Muscle layer of duodenum (tissue), 2 donors: ENCODE results near the gene STRBP.
A peak's percentile ranks its signal among the peaks of the same experiment; 100 is the strongest.

Experiments used
- H3K27ac ChIP-seq: one replicate; pipeline ENCODE4 v1.7.0; 2013; ENCODE audit warnings: mild to moderate bottlenecking, low read length
- H3K27me3 ChIP-seq: one replicate; pipeline ENCODE4 v1.7.0; 2013; ENCODE audit warnings: low read depth, mild to moderate bottlenecking, control low read depth, low read length
- H3K36me3 ChIP-seq, 2 donors: one replicate each; pipeline ENCODE4 v1.7.0; 2013; ENCODE audit warnings: low read length in 2 of 2, control low read depth in 1 of 2, mild to moderate bottlenecking in 1 of 2; ENCODE audit not compliant: insufficient read depth in 2 of 2, control insufficient read depth in 1 of 2
- H3K4me1 ChIP-seq, 2 donors: one replicate each; pipeline ENCODE4 v1.7.0; 2013; ENCODE audit warnings: low read length in 2 of 2, mild to moderate bottlenecking in 2 of 2, control low read depth in 1 of 2, moderate library complexity in 1 of 2; ENCODE audit not compliant: insufficient read depth in 2 of 2, control insufficient read depth in 1 of 2
- H3K4me3 ChIP-seq, 2 donors: one replicate each; pipeline ENCODE4 v1.7.0; 2013; ENCODE audit warnings: low read length in 2 of 2, low read depth in 1 of 2, mild to moderate bottlenecking in 1 of 2
- H3K9me3 ChIP-seq, 2 donors: one replicate each; pipeline ENCODE4 v1.7.0; 2013; ENCODE audit warnings: low read length in 2 of 2, control low read depth in 1 of 2, mild to moderate bottlenecking in 1 of 2; ENCODE audit not compliant: control insufficient read depth in 1 of 2
- donor health status: healthy.

STRBP gene

DNA sequence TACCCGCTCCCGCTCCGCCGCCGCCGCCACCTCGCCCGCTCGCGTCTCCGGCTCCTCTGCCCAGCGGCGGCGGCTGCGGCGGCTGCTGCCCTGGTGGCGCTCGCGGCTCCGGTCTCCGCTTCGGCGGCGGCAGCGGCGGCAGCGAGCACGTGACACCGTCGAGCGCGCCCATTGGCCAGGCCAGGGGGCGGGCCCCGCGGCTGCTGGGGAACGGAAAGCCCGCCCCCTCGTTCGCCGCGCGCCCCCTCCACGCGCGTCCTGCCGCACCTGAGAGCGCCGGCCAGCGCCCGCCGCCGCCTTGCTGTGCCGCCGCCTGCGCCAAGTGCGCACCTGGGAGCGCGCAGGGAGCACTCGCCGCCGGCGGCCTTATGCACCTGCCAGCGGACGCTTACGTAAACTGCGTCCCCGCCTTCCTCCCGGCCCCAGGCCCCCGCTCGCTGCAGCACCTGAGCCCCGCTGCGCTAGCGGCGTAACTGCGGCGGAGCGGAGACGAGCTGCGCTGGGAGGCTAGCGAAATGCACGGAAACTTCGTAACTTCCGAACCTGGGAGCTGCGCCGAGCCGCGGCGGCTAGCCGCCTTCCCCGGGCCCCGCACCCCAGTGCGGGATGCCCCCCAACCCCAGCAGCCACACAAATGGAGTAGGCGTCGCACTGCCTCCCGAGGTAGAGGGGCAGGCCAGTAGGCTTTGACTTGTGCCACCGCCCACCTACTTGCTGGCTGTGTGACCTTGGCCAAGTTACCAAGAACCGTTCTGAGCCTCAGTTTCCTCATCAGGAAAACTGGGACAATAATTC, at the start of gene STRBP:
STRBP (minus strand) TSS at position 122 of the 795 bp plus-strand sequence. CDS start 84,452 bp downstream, outside the sequence.
- no peaks in the 10 kb centered on the region for H3K27me3 ChIP-seq
- H3K27ac ChIP-seq, result no peak within 1 kb of the TSS
- H3K36me3 ChIP-seq, result no peaks in the 10 kb centered on the region
- peak within 1 kb of the TSS; percentile 66 to 99 for H3K4me3 ChIP-seq
- H3K4me1 ChIP-seq, result peaks cover 3 to 14% of the 10 kb centered on the region in 2 donors
- no peaks in the 10 kb centered on the region for H3K9me3 ChIP-seq

GRCh38 chr9:123316053-123316718, 47.8 kb upstream of the STRBP start:
- H3K9me3 ChIP-seq, result no peaks in the 10 kb centered on the region
- H3K4me1 ChIP-seq, result peaks cover 0 to 14% of the 10 kb centered on the region in 2 donors
- no peak overlapping the region for H3K27ac ChIP-seq
- no peaks in the 10 kb centered on the region for H3K27me3 ChIP-seq
- no peaks in the 10 kb centered on the region for H3K36me3 ChIP-seq
- no peak overlapping the region for H3K4me3 ChIP-seq

DNA sequence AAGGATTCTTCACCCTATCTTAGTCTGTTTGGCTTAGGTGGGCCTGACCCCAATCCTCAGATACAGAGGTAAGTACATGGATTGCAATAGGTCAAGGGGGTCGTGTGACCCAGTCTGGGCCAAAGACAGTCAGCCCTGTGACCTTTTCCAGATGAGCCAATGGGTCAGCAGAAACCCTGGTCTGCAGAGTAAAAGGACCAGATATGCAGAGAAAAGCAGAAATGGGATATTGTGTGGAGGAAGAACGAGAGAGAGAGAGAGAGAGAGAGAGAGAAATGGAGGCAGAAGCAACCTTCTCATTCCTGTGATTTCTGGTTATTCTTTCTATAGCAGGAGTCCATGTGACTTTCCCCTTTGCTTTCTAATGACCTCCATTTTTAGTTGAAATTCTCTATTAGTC, 47.2 kb upstream of the STRBP start:
- Histone ChIP-seq H3K36me3 (no peaks in the 10 kb centered on the region), H3K9me3 (no peaks in the 10 kb centered on the region), H3K27me3 (no peaks in the 10 kb centered on the region), H3K4me3 (no peak overlapping the region), H3K27ac (no peak overlapping the region), H3K4me1 (peaks cover 0 to 14% of the 10 kb centered on the region in 2 donors)

GRCh38 chr9:123314617-123315016, 46.2 kb upstream of the STRBP start:
- peaks cover 0 to 13% of the 10 kb centered on the region in 2 donors for H3K4me1 ChIP-seq
- no peak overlapping the region for H3K4me3 ChIP-seq
- H3K36me3 ChIP-seq, result no peaks in the 10 kb centered on the region
- H3K27ac ChIP-seq, result no peak overlapping the region
- H3K9me3 ChIP-seq, result no peaks in the 10 kb centered on the region
- no peaks in the 10 kb centered on the region for H3K27me3 ChIP-seq

- H3K27ac ChIP-seq, result no peak overlapping the region
- H3K4me3 ChIP-seq, result no peak overlapping the region
- no peaks in the 10 kb centered on the region for H3K9me3 ChIP-seq
- no peaks in the 10 kb centered on the region for H3K27me3 ChIP-seq
- peaks cover 0 to 3% of the 10 kb centered on the region in 2 donors for H3K4me1 ChIP-seq
- no peaks in the 10 kb centered on the region for H3K36me3 ChIP-seq
Observed at GRCh38 chr9:123312306-123312877, 44.0 kb upstream of the STRBP start.

DNA sequence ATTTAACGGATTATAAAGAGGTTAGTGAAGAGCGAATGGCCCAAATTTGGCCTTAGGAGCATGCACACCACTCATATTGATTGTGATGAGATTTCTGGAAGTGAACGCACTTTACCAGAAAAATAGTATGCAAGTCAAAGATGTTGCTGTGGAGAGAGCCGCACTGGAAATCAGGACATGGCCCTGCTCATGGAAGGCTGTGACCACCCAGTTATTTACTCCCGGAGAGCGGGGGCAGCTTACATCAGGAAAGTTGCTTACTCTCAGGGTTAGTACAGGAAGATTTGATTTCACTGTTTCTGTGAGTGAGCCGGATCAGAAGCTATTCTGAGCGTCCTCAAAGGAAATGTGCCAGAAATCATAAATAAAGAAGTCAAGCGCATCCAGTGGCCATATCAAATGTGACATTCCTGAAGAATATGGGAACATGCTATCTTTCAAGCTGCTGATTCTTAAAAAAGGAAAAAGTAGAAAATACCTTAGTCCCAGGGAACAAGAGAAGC, 42.9 kb upstream of the STRBP start:
- Histone ChIP-seq H3K4me3 (no peak overlapping the region), H3K9me3 (no peaks in the 10 kb centered on the region), H3K4me1 (peaks cover 0 to 3% of the 10 kb centered on the region in 2 donors), H3K36me3 (no peaks in the 10 kb centered on the region), H3K27ac (no peak overlapping the region), H3K27me3 (no peaks in the 10 kb centered on the region)

DNA sequence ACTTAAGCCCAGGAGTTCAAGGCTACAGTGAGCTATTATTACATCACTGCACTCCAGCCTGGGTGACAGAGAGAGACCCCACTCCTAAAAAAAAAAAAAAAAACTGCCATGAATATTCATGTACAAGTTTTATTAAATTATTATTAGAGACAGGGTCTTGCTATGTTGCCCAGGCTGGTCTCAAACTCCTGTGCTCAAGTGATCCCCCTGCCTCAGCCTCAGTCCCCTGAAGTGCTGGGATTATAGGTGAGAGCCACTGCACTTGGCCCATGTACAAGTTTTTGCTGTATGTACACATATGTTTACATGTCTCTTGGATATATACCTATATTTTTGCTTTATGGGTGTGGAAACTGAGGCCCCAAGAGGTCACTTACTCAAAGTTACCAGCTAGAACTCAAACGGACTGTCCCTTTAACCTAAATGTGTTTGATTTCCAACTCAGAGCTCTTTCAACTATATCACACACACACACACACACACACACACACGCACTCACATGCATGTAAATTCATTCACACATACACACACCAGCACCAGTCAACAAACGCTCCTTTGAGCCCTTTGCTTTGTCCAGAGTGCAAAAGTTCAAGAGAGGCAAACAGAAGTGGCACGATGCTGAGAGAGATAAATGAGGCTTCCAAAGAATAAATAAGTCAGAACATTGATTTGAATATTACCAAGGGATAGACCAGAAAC, 42.3 kb upstream of the STRBP start:
- H3K27me3 ChIP-seq, result no peaks in the 10 kb centered on the region
- no peaks in the 10 kb centered on the region for H3K36me3 ChIP-seq
- H3K27ac ChIP-seq, result no peak overlapping the region
- H3K4me3 ChIP-seq, result no peak overlapping the region
- H3K9me3 ChIP-seq, result no peaks in the 10 kb centered on the region
- H3K4me1 ChIP-seq, result peaks cover 0 to 3% of the 10 kb centered on the region in 2 donors

DNA sequence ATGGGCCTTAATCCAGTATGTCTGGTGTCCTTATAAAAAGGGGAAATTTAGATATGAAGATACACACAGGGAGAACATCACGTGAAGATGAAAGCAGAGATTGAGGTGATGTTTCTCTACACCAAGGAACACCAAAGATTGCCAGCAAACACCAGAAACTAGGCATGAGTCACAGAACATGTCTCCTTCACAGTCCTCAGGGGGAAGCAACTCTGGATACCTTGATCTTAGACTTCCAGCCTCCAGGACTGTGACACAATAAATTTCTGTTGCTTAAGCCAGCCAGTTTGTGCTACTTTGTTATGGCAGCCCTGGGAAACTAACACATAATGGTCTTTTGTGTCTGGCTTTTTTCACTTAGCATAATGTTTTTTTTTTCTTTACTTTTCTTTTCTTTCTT, 41.2 kb upstream of the STRBP start:
- no peak overlapping the region for H3K27ac ChIP-seq
- no peaks in the 10 kb centered on the region for H3K9me3 ChIP-seq
- H3K36me3 ChIP-seq, result no peaks in the 10 kb centered on the region
- peaks cover 0 to 3% of the 10 kb centered on the region in 2 donors for H3K4me1 ChIP-seq
- no peak overlapping the region for H3K4me3 ChIP-seq
- H3K27me3 ChIP-seq, result no peaks in the 10 kb centered on the region

DNA sequence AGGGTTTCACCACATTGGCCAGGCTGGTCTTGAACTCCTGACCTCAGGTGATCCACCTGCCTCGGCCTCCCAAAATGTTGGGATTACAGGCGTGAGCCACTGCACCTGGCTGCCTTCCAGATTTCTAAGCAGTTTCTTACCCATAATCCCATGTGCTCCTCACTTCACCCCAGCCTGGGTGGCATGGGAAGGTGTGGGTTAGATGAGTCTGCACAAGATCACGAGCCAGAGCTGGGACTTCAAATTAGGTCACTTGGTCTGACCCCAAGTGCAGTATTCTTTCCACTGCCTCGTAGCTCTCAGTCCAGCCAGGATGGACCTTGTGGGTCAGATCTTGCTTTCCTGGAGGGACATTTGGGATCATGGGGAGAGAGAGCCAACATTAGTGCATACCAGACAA, 37.5 kb upstream of the STRBP start:
- no peak overlapping the region for H3K4me3 ChIP-seq
- no peaks in the 10 kb centered on the region for H3K9me3 ChIP-seq
- no peaks in the 10 kb centered on the region for H3K27me3 ChIP-seq
- H3K27ac ChIP-seq, result no peak overlapping the region
- H3K4me1 ChIP-seq, result peaks cover 0 to 3% of the 10 kb centered on the region in 2 donors
- H3K36me3 ChIP-seq, result no peaks in the 10 kb centered on the region

GRCh38 chr9:123304340-123304691, 35.9 kb upstream of the STRBP start:
- H3K4me1 ChIP-seq, result peaks cover 0 to 2% of the 10 kb centered on the region in 2 donors
- H3K27me3 ChIP-seq, result no peaks in the 10 kb centered on the region
- H3K27ac ChIP-seq, result no peak overlapping the region
- H3K36me3 ChIP-seq, result no peaks in the 10 kb centered on the region
- no peak overlapping the region for H3K4me3 ChIP-seq
- no peaks in the 10 kb centered on the region for H3K9me3 ChIP-seq
